ENCODE data around the gene SLC17A4. TPM values are rescaled to one million over a fixed set of nuclear protein-coding genes. Genes with fewer than 3 reads are reported as not detected.

SLC17A4 gene
- total and polyA plus RNA-seq, 10 of the 15 experiments (the other 5 are each of a cell fraction or from before 2014, with no cell fraction given): not detected

- H3K27ac ChIP-seq (ENCODE audit: control insufficient read depth, insufficient read depth): no peak overlapping the region
- WGBS (ENCODE audit: insufficient coverage, insufficient replicate concordance, low lambda C conversion rate, missing lambda C conversion rate): 25% methylated on average over 3 of the region's 3 CpGs
- no TSS peak for BruUV-seq (replicated peaks)
- CTCF ChIA-PET: interaction anchor here (1.9 to 2.8 kb wide), 2 partner anchors 277 to 491 kb away, joined by 5 to 17 read pairs; no protein-coding TSS in a partner anchor
- H2AFZ ChIP-seq (ENCODE audit: control insufficient read depth, low read depth, low read length): no peak overlapping the region
- no peaks in the 10 kb centered on the region for H3K79me2 ChIP-seq (ENCODE audit: control insufficient read depth, insufficient read depth, low read length)
- SMC1A ChIA-PET (ENCODE audit: uncharacterized antibody, unreplicated experiment): interaction anchor here (0.7 to 1.9 kb wide), 3 partner anchors 12 to 491 kb away, joined by 3 to 6 read pairs (median 4); no protein-coding TSS in a partner anchor
- intact Hi-C loops (cut with micrococcal nuclease; ENCODE audit: unreplicated experiment): loop anchor here (5.0 kb wide), 1 partner anchor 278 kb away; no protein-coding TSS in a partner anchor
- peaks cover 0 to 3% of the 10 kb centered on the region in 2 experiments; a peak in 1 of 4 replicates for H3K27me3 ChIP-seq (replicated peaks in 1 of 2; ENCODE audit: control insufficient read depth in 2 of 2, insufficient read depth in 2 of 2, low read length in 1 of 2)
- TF ChIP-seq MTA2 (IDR thresholded peaks at IDR 0.05; ENCODE audit: low read depth) (no peak), BACH1 (IDR thresholded peaks at IDR 0.05; ENCODE audit: borderline replicate concordance) (no peak), JUNB (IDR thresholded peaks at IDR 0.05) (no peak), TBL1XR1 (IDR thresholded peaks at IDR 0.05; ENCODE audit: low read depth, low read length) (no peak), NR2F1 (conservative IDR thresholded peaks at IDR 0.05) (no peak), JUND (IDR thresholded peaks at IDR 0.05; ENCODE audit: low read depth, low read length) (no peak), SP1 (IDR thresholded peaks at IDR 0.05; ENCODE audit: low read depth, low read length) (no peak), BMI1 (IDR thresholded peaks at IDR 0.05; ENCODE audit: borderline replicate concordance) (no peak), CHD2 (IDR thresholded peaks at IDR 0.05; ENCODE audit: borderline replicate concordance, low read depth, low read length) (no peak), ZZZ3 (IDR thresholded peaks at IDR 0.05; ENCODE audit: control insufficient read depth, insufficient read length, low read depth) (no peak), ATF7 (IDR thresholded peaks at IDR 0.05; ENCODE audit: low read depth) (no peak), RELA (IDR thresholded peaks at IDR 0.05; ENCODE audit: borderline replicate concordance, partially characterized antibody) (no peak), ELK1 (IDR thresholded peaks at IDR 0.05; ENCODE audit: low read depth, low read length) (no peak), MYC (IDR thresholded peaks at IDR 0.05; ENCODE audit: insufficient read depth, insufficient read length, insufficient replicate concordance, low read length, severe bottlenecking) (no peak), NFIC (IDR thresholded peaks at IDR 0.05; ENCODE audit: low read depth, low read length) (no peak), NBN (IDR thresholded peaks at IDR 0.05) (no peak), NFYA (IDR thresholded peaks at IDR 0.05; ENCODE audit: borderline replicate concordance, low read depth, low read length) (no peak)
- TF ChIP-seq, protein P1, sequence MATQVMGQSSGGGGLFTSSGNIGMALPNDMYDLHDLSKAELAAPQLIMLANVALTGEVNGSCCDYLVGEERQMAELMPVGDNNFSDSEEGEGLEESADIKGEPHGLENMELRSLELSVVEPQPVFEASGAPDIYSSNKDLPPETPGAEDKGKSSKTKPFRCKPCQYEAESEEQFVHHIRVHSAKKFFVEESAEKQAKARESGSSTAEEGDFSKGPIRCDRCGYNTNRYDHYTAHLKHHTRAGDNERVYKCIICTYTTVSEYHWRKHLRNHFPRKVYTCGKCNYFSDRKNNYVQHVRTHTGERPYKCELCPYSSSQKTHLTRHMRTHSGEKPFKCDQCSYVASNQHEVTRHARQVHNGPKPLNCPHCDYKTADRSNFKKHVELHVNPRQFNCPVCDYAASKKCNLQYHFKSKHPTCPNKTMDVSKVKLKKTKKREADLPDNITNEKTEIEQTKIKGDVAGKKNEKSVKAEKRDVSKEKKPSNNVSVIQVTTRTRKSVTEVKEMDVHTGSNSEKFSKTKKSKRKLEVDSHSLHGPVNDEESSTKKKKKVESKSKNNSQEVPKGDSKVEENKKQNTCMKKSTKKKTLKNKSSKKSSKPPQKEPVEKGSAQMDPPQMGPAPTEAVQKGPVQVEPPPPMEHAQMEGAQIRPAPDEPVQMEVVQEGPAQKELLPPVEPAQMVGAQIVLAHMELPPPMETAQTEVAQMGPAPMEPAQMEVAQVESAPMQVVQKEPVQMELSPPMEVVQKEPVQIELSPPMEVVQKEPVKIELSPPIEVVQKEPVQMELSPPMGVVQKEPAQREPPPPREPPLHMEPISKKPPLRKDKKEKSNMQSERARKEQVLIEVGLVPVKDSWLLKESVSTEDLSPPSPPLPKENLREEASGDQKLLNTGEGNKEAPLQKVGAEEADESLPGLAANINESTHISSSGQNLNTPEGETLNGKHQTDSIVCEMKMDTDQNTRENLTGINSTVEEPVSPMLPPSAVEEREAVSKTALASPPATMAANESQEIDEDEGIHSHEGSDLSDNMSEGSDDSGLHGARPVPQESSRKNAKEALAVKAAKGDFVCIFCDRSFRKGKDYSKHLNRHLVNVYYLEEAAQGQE (IDR thresholded peaks at IDR 0.05; ENCODE audit: low read depth, low read length): no peak
- TF ChIP-seq, protein P2, sequence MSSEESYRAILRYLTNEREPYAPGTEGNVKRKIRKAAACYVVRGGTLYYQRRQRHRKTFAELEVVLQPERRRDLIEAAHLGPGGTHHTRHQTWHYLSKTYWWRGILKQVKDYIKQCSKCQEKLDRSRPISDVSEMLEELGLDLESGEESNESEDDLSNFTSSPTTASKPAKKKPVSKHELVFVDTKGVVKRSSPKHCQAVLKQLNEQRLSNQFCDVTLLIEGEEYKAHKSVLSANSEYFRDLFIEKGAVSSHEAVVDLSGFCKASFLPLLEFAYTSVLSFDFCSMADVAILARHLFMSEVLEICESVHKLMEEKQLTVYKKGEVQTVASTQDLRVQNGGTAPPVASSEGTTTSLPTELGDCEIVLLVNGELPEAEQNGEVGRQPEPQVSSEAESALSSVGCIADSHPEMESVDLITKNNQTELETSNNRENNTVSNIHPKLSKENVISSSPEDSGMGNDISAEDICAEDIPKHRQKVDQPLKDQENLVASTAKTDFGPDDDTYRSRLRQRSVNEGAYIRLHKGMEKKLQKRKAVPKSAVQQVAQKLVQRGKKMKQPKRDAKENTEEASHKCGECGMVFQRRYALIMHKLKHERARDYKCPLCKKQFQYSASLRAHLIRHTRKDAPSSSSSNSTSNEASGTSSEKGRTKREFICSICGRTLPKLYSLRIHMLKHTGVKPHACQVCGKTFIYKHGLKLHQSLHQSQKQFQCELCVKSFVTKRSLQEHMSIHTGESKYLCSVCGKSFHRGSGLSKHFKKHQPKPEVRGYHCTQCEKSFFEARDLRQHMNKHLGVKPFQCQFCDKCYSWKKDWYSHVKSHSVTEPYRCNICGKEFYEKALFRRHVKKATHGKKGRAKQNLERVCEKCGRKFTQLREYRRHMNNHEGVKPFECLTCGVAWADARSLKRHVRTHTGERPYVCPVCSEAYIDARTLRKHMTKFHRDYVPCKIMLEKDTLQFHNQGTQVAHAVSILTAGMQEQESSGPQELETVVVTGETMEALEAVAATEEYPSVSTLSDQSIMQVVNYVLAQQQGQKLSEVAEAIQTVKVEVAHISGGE (CRISPR knock-in tag; IDR thresholded peaks at IDR 0.05): no peak
- ATAC-seq: no peak
- H4K20me1 ChIP-seq (ENCODE audit: control insufficient read depth, insufficient read depth): no peaks in the 10 kb centered on the region
- in situ Hi-C loops (cut with MboI): loop anchor here (10.0 kb wide), 1 partner anchor 490 kb away; no protein-coding TSS in a partner anchor
- H3K9me3 ChIP-seq (replicated peaks; ENCODE audit: control insufficient read depth, insufficient read depth, low read length): no peaks in the 10 kb centered on the region
- H3K9ac ChIP-seq (ENCODE audit: control insufficient read depth, insufficient read depth, low read length): no peak overlapping the region
- RAD21 ChIA-PET (ENCODE audit: unreplicated experiment): no interaction called here
- no peaks in the 10 kb centered on the region for H3K4me1 ChIP-seq (ENCODE audit: control insufficient read depth, insufficient read depth, low read length)
- POLR2A ChIA-PET: no interaction called here
- no peak overlapping the region for H3K4me3 ChIP-seq
- no peak for FAIRE-seq
- no peak overlapping the region for H3K4me2 ChIP-seq (ENCODE audit: control insufficient read depth, insufficient read depth)
- H3K36me3 ChIP-seq (ENCODE audit: control insufficient read depth in 2 of 2, insufficient read depth in 2 of 2, low read length in 1 of 2): no peaks in the 10 kb centered on the region
- DNase-seq (ENCODE audit: low read depth, low spot score): no peak
Observed at GRCh38 chr6:25714765-25715164, 39.8 kb upstream of the SLC17A4 start.

Measured in GM12878 (cell line).